ENCODE data around the gene REG3G.
"Not testable (repeated sequence)": the region's sequence is repeated elsewhere in the genome, so short reads cannot be mapped to it uniquely, and the experiment has no call there.

The REG3G gene

GRCh38 chr2:79016342-79016741 is 9.2 kb upstream of the REG3G start:
- no peak for DNase-seq (ENCODE audit: low read depth in 2 of 2)

GRCh38 chr2:79026061-79026460 is 559 bp downstream of the REG3G start:
- no peak for DNase-seq (ENCODE audit: low read depth in 2 of 2)

GRCh38 chr2:79039944-79040343 is 14.4 kb downstream of the REG3G start:
- DNase-seq (ENCODE audit: low read depth in 2 of 2) = no peak

GRCh38 chr2:79041032-79041448 is 15.5 kb downstream of the REG3G start:
- no peak for DNase-seq (ENCODE audit: low read depth in 2 of 2)

- DNase-seq (ENCODE audit: low read depth in 2 of 2) = not testable (repeated sequence)
Measured at GRCh38 chr2:79053486-79053885, 28.0 kb downstream of the REG3G start.

GRCh38 chr2:79054769-79055168 is 29.3 kb downstream of the REG3G start:
- not testable (repeated sequence) for DNase-seq (ENCODE audit: low read depth in 2 of 2)

- no peak for DNase-seq (ENCODE audit: low read depth in 2 of 2)
Measured at GRCh38 chr2:79065201-79065600, 39.7 kb downstream of the REG3G start.

GRCh38 chr2:79071078-79071477 is 45.6 kb downstream of the REG3G start:
- DNase-seq (ENCODE audit: low read depth in 2 of 2) = no peak
